ENCODE data around the gene PDC.

PDC gene

DNA sequence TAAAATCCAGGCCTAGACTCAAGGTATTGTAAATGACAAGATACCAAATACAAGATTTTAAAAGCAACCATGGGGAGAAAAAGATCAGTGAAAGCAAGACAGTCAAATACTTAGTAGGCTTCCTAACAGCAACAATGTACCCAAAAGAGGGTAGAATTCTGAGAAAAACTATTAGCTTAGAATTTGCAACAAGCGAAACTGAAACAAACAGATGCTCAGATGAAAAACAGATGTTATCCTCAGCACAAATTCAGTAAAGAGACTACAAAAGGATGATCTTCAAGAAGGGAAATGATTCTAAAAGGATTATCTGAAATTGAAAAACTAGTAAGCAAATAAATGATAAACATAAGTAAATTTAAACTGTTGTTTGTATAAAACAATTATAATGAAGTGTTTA lies 40.0 kb downstream of the PDC start:
- Histone ChIP-seq H3K9me3 (ENCODE audit: low read length) (no peaks in the 10 kb centered on the region), H3F3A (ENCODE audit: insufficient read depth, low read length) (no peaks in the 10 kb centered on the region), H3K9me2 (ENCODE audit: low read depth, low read length) (no peaks in the 10 kb centered on the region), H2AFZ (ENCODE audit: low read length) (no peak overlapping the region), H3K4me1 (ENCODE audit: insufficient read depth, low read length, severe bottlenecking) (no peaks in the 10 kb centered on the region), H3K27ac (ENCODE audit: low read depth, low read length, poor library complexity, severe bottlenecking) (no peak overlapping the region), H3K9ac (ENCODE audit: low read length) (no peak overlapping the region), H3K36me3 (ENCODE audit: insufficient read depth, low read length) (peaks cover 16% of the 10 kb centered on the region), H3K4me3 (ENCODE audit: low read depth, low read length, poor library complexity, severe bottlenecking) (no peak overlapping the region), H4K20me1 (ENCODE audit: insufficient read depth, low read length) (no peaks in the 10 kb centered on the region), H3K4me2 (ENCODE audit: low read length) (no peak overlapping the region), H3K79me2 (ENCODE audit: insufficient read depth, low read length) (no peaks in the 10 kb centered on the region), H3K27me3 (ENCODE audit: insufficient read depth, low read length) (no peaks in the 10 kb centered on the region)
- TF ChIP-seq CTCF (IDR thresholded peaks at IDR 0.05; ENCODE audit: low read length) (no peak), EZH2 (IDR thresholded peaks at IDR 0.05; ENCODE audit: borderline replicate concordance, low read length) (no peak)

GRCh38 chr1:186420311-186420710 lies 40.6 kb downstream of the PDC start:
- TF ChIP-seq CTCF (IDR thresholded peaks at IDR 0.05; ENCODE audit: low read length): no peak
- no peak for TF ChIP-seq EZH2 (IDR thresholded peaks at IDR 0.05; ENCODE audit: borderline replicate concordance, low read length)
- no peak overlapping the region for H3K9ac ChIP-seq (ENCODE audit: low read length)
- H3K79me2 ChIP-seq (ENCODE audit: insufficient read depth, low read length): no peaks in the 10 kb centered on the region
- H3K9me3 ChIP-seq (ENCODE audit: low read length): no peaks in the 10 kb centered on the region
- no peak overlapping the region for H3K27ac ChIP-seq (ENCODE audit: low read depth, low read length, poor library complexity, severe bottlenecking)
- H3K4me1 ChIP-seq (ENCODE audit: insufficient read depth, low read length, severe bottlenecking): no peaks in the 10 kb centered on the region
- no peaks in the 10 kb centered on the region for H3F3A ChIP-seq (ENCODE audit: insufficient read depth, low read length)
- no peak overlapping the region for H3K4me3 ChIP-seq (ENCODE audit: low read depth, low read length, poor library complexity, severe bottlenecking)
- H3K27me3 ChIP-seq (ENCODE audit: insufficient read depth, low read length): no peaks in the 10 kb centered on the region
- peaks cover 20% of the 10 kb centered on the region for H3K36me3 ChIP-seq (ENCODE audit: insufficient read depth, low read length)
- H2AFZ ChIP-seq (ENCODE audit: low read length): no peak overlapping the region
- no peak overlapping the region for H3K4me2 ChIP-seq (ENCODE audit: low read length)
- H4K20me1 ChIP-seq (ENCODE audit: insufficient read depth, low read length): no peaks in the 10 kb centered on the region
- H3K9me2 ChIP-seq (ENCODE audit: low read depth, low read length): no peaks in the 10 kb centered on the region

DNA sequence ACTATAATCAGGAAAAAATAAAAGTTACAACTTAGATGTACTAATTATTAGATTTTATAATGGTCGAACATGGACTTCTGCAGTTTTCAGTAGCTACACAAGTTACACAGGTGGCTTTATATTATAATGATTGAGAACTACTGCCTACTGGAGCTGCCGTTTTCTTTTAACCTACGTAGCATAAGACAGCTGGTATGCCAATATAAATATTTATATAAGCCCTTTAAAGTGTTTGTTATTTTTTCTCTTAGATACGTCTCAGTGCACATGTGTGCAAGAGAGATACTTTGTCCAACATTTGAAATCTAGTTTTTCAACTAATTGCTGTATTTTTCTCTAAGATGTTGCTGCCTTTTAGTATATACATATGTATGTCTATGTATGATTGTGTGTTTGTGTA lies 42.4 kb downstream of the PDC start:
- Histone ChIP-seq H3K79me2 (ENCODE audit: insufficient read depth, low read length) (no peaks in the 10 kb centered on the region), H4K20me1 (ENCODE audit: insufficient read depth, low read length) (no peaks in the 10 kb centered on the region), H3K36me3 (ENCODE audit: insufficient read depth, low read length) (peaks cover 20% of the 10 kb centered on the region), H3K4me2 (ENCODE audit: low read length) (no peak overlapping the region), H3K27ac (ENCODE audit: low read depth, low read length, poor library complexity, severe bottlenecking) (no peak overlapping the region), H3K9ac (ENCODE audit: low read length) (no peak overlapping the region), H3K27me3 (ENCODE audit: insufficient read depth, low read length) (no peaks in the 10 kb centered on the region), H2AFZ (ENCODE audit: low read length) (no peak overlapping the region), H3K4me1 (ENCODE audit: insufficient read depth, low read length, severe bottlenecking) (no peaks in the 10 kb centered on the region), H3F3A (ENCODE audit: insufficient read depth, low read length) (no peaks in the 10 kb centered on the region), H3K4me3 (ENCODE audit: low read depth, low read length, poor library complexity, severe bottlenecking) (no peak overlapping the region), H3K9me2 (ENCODE audit: low read depth, low read length) (no peaks in the 10 kb centered on the region), H3K9me3 (ENCODE audit: low read length) (no peaks in the 10 kb centered on the region)
- TF ChIP-seq CTCF (IDR thresholded peaks at IDR 0.05; ENCODE audit: low read length): no peak
- TF ChIP-seq EZH2 (IDR thresholded peaks at IDR 0.05; ENCODE audit: borderline replicate concordance, low read length): no peak

Measured in OCI-LY1 (cell line).